Measurements from ENCODE around the gene CDC42EP2.

Gene CDC42EP2

GRCh38 chr11:65356394-65356972 is 41.8 kb downstream of the CDC42EP2 start:
- DNase-seq (ENCODE audit: low read depth): no peak

- DNase-seq (ENCODE audit: low read depth): no peak
These were observed 43.2 kb downstream of the CDC42EP2 start for GRCh38 chr11:65357856-65358356.

- no peak for DNase-seq (ENCODE audit: low read depth)
These were observed 47.8 kb downstream of the CDC42EP2 start for GRCh38 chr11:65362320-65362931.

- no peak for DNase-seq (ENCODE audit: low read depth)
These were observed 48.3 kb downstream of the CDC42EP2 start for GRCh38 chr11:65362966-65363365.

- no peak for DNase-seq (ENCODE audit: low read depth)
These were observed 49.1 kb downstream of the CDC42EP2 start for GRCh38 chr11:65363770-65364169.

GRCh38 chr11:65366340-65366773 is 51.7 kb downstream of the CDC42EP2 start:
- DNase-seq (ENCODE audit: low read depth): no peak

- DNase-seq (ENCODE audit: low read depth): no peak
These were observed 56.0 kb downstream of the CDC42EP2 start for GRCh38 chr11:65370659-65371049.

All from stimulated activated CD8-positive, alpha-beta memory T cell treated with anti-CD3 and anti-CD28 coated beads, Interleukin-7, amount 100 ng/mL, for 24 hours (primary cell).